GM21381 (cell line): ENCODE data around the gene TFAP2E.

Experiments used
- ATAC-seq: cut with Tn5 transposase; IDR thresholded peaks from one replicate; pipeline ENCODE4 v1.9.1; 2021; ENCODE audit warnings: mild to moderate bottlenecking, moderate library complexity; ENCODE audit not compliant: unreplicated experiment

TFAP2E gene

DNA sequence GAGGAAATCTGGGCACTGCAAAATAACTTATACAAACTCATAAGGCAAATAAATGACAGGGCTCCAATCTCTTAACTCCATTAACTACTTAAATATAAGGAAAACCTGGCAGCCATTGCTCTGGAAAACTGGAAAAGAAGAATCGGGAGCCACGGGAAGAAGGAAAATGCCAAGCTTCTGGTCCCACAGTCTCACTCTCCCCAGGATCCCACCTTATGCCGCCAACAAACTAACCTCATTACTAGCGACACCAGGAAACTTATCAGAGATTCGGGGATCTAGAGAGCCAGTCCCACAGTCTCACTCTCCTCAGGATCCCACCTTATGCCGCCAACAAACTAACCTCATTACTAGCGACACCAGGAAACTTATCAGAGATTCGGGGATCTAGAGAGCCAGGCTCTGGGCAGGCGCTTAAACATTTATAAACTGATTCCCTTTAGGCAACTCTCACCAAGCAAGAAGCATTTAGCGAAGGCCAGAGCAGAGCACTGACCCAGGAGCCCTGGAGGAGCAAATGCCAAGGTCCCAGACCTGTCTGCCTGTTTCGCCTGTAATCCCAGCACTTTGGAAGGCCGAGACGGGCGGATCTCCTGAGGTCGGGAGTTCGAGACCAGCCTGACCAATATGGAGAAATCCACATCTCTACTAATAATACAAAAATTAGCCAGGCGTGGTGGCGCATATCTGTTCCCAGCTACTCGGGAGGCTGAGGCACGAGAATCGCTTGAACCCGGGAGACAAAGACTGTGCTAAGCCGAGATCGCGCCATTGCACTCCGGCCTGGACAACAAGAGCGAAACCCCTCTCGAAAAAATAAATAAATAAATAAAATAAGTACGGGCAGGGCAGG lies 67.5 kb downstream of the TFAP2E start:
- no peak for ATAC-seq

DNA sequence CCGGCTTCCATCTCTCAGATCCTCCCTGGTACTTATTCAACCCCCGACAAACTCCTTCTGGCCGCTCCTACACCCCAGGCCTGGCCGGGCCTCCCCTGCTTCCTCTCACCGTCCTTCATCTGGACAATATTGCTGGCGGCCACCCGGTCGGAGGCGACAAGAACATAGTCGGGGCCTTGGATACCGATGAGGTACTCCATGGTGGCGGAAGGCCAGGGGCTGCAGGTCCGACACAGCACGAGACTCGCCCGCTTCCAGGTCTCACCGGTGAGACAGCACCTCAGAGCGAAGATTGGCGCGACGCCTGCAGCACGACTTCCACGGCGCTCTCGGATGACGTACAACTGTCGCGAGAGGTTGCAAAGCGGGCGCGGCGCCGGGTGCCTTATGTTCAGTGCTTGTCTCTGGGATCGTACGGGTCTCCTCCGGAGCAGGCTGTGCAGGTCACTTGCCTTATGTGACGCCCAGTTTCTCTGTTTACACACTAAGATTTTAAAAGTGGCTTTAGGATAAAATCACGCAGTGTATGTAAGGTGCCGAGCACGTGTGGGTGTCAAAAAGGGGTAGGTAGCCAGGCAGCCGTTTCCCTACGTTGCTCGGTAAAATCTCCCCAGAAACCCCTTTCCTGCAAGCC lies 68.2 kb downstream of the TFAP2E start, which contains the start of gene PSMB2:
Gene PSMB2, minus strand, starts transcription at position 294 of the 634 bp plus-strand sequence. Its CDS starts 94 bp downstream, at position 200.
- ATAC-seq = peak; percentile 82

DNA sequence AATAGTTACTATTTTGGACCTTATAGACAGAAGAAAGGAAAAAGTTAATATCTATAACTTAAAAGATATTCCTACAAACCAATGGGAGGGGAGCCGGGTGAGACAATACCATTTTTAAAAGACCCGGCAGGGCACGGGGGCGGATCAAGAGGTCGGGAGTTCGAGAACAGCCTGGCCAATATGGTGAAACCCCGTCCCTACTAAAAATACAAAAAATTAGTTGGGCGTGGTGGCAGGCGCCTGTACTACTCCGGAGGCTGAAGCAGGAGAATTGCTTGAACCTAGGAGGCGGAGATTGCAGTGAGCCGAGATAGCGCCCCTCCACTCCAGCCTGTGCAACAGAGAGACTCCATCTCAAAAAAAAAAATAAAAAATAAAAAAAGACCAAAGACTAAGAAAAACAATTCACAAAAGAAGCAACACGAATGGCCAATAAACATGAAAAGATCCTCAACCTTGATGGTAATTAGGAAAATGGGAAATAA lies 69.4 kb downstream of the TFAP2E start:
- ATAC-seq = no peak

DNA sequence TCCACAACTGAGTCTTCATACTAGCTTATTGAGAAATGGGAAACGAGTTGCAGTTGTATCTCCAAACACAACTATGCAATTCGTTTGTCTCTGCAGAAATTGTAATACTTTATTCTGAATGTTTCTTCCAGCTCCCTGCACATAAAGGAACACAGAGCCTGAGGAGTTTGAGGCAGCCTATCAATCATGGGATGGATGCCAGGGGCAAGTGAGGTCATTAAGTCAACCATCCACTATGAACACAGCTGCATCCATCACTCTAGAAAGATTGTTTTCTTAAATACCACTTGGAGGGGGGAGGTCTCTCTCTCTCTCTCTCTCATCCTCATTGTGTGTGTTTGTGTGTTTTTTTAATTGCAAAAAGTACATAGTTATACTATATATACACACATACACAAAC lies 71.1 kb downstream of the TFAP2E start:
- ATAC-seq = no peak
